ENCODE data around the gene CLCN1. TPM values are rescaled to one million over a fixed set of nuclear protein-coding genes. Genes with fewer than 3 reads are reported as not detected.

CLCN1 gene
- total and polyA plus RNA-seq, 2 of the 4 experiments (the other 2 are of a cell fraction), result not detected

GRCh38 chr7:143394777-143395176 lies 78.9 kb downstream of the CLCN1 start:
- DNase-seq (no peak), ATAC-seq (ENCODE audit: low read depth) (no peak)
- WGBS, 2 experiments (ENCODE audit: extremely low coverage in 2 of 2, insufficient read length in 1 of 2), result 90% methylated on average over 4 of the region's 6 CpGs; no CpG with 5 or more reads in 1 of the 2 experiments
- no peak overlapping the region for H2AK5ac ChIP-seq (ENCODE audit: low read depth, low read length)
- no peak overlapping the region for H3K27ac ChIP-seq (ENCODE audit: insufficient read depth, low read length)
- H2BK120ac ChIP-seq (ENCODE audit: low read depth, low read length), result no peak overlapping the region
- peaks cover 26% of the 10 kb centered on the region for H3K9me1 ChIP-seq (ENCODE audit: insufficient read depth, low read length)
- H3K4me1 ChIP-seq (ENCODE audit: control insufficient read depth, insufficient read depth, low read length), result peaks cover 32% of the 10 kb centered on the region
- peaks cover 8 to 28% of the 10 kb centered on the region in 2 experiments; a peak in 3 of 4 replicates for H3K79me1 ChIP-seq (ENCODE audit: low read depth in 1 of 2, low read length in 2 of 2)
- H3K9me3 ChIP-seq (ENCODE audit: control insufficient read depth, insufficient read depth, low read length), result no peaks in the 10 kb centered on the region
- intact Hi-C loops (cut with micrococcal nuclease) (loop anchor here (5.0 kb wide), 1 partner anchor 98 kb away; no protein-coding TSS in a partner anchor), dilution Hi-C loops (cut with HindIII; ENCODE audit: low sequenced_read_pairs, unreplicated experiment) (no loop called here), in situ Hi-C loops (cut with MboI; ENCODE audit: low sequenced_read_pairs) (no loop called here)
- no TSS peak for BruUV-seq (replicated peaks)
- peaks cover 3% of the 10 kb centered on the region; the same call in 1 of the 2 replicates for H3K27me3 ChIP-seq (ENCODE audit: control insufficient read depth, insufficient read depth, low read length)
- H4K5ac ChIP-seq (ENCODE audit: low read depth, low read length), result no peak overlapping the region
- H3K4me2 ChIP-seq (ENCODE audit: low read depth, low read length), result no peak overlapping the region
- POLR2A ChIA-PET (ENCODE audit: unreplicated experiment), result no interaction called here
- no peak for TF ChIP-seq SMC3 (IDR thresholded peaks at IDR 0.05; ENCODE audit: low read depth, low read length)
- no peak for TF ChIP-seq NFE2L2 (IDR thresholded peaks at IDR 0.05; ENCODE audit: low read depth, low read length)
- H4K91ac ChIP-seq (ENCODE audit: insufficient read depth, low read depth, low read length), result no peak overlapping the region
- CTCF ChIA-PET, result no interaction called here
- H3K14ac ChIP-seq (replicated peaks; ENCODE audit: low read depth, low read length), result no peak overlapping the region
- no peak overlapping the region for H2BK5ac ChIP-seq (ENCODE audit: low read depth, low read length, poor library complexity, severe bottlenecking)
- no peak overlapping the region for H3K4ac ChIP-seq (ENCODE audit: low read depth, low read length)
- H3K9ac ChIP-seq (ENCODE audit: low read depth, low read length), result no peak overlapping the region
- H3K4me3 ChIP-seq (ENCODE audit: insufficient read depth, low read depth, low read length), result no peak overlapping the region
- H3K56ac ChIP-seq (ENCODE audit: extremely low read depth, insufficient read depth, low read length), result no peak overlapping the region
- peak overlapping the region; percentile 38 for H2AFZ ChIP-seq (replicated peaks; ENCODE audit: low read length, poor library complexity)
- H3K18ac ChIP-seq (ENCODE audit: low read depth, low read length), result no peak overlapping the region
- H3K23ac ChIP-seq (ENCODE audit: low read depth, low read length), result no peak overlapping the region
- H4K8ac ChIP-seq (ENCODE audit: low read depth in 2 of 2, low read length in 2 of 2), result no peak overlapping the region
- no peak overlapping the region for H2BK20ac ChIP-seq (ENCODE audit: low read depth, low read length)
- H3K36me3 ChIP-seq (ENCODE audit: control insufficient read depth, insufficient read depth, low read length), result peaks cover 31% of the 10 kb centered on the region
- H4K20me1 ChIP-seq (ENCODE audit: insufficient read depth, low read length), result peaks cover 44% of the 10 kb centered on the region
- H2BK15ac ChIP-seq (ENCODE audit: low read depth, low read length), result no peak overlapping the region
- H2AK9ac ChIP-seq (replicated peaks; ENCODE audit: low read depth, low read length, poor library complexity), result no peak overlapping the region

All from IMR-90 (cell line).